GM10266 (cell line): ENCODE results near the gene ACOT12.
"Not testable (repeated sequence)": the region's sequence is repeated elsewhere in the genome, so short reads cannot be mapped to it uniquely, and the experiment has no call there.

Experiments used
- DNase-seq: peaks from one replicate; pipeline ENCODE4 v3.0.0; 2012; ENCODE audit errors: extremely low spot score
- CTCF ChIP-seq: IDR thresholded peaks from 2 replicates; pipeline ENCODE4 v1.5.1; 2012; ENCODE audit warnings: mild to moderate bottlenecking, low read depth; ENCODE audit not compliant: control insufficient read depth, insufficient read depth; ENCODE audit errors: missing control alignments

The ACOT12 gene

DNA sequence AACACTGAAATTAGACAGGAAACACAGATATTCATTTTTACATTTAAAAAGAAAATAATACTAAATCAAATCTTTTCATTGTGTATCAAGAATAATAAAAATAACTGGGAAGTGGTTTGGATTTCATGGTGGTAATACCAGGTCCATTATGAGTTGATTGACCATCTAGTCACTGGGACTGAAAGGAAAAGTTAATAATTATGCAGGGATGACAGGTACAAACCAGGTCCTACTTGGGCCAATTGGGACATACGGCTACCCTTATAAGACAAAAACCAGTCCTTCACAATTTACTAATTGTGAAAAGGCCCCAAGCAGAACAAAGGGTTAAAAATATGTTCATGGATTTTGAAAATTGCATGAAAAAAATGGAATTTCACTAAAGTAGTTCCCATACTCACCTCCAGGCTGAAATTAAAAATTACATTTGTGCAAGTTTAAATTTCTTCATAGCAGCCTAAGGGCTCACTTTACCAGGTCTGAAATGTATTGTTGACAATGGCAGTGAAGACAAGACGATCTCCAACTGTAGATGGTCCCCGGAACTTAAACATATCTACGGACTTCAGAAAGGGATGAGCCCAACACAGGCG lies 48.4 kb downstream of the ACOT12 start:
- no peak for TF ChIP-seq CTCF
- no peak for DNase-seq

DNA sequence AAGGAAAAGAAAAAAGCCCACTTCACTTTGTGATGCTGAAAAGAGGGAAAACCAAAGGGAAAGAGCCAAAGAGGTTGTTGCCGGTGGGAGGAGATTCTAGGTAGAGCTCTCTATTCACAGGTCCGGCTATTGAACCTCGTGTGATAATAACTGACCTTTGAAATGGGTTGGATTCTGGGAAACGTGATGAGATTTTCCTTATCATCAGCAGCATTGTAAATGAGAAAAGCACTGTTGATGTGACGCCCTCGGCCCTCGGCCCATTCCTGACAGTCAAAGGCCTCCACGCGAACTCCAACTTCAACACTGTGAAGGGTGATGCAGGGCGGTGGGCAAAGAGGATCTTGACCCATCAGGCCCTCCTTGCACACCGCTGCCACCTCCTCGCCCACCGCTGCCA lies 49.2 kb downstream of the ACOT12 start:
- no peak for DNase-seq
- no peak for TF ChIP-seq CTCF

GRCh38 chr5:81338213-81338612 lies 55.7 kb downstream of the ACOT12 start:
- not testable (repeated sequence) for DNase-seq

GRCh38 chr5:81337803-81338202 lies 56.1 kb downstream of the ACOT12 start:
- TF ChIP-seq CTCF: no peak
- DNase-seq: no peak

- no peak for DNase-seq
- TF ChIP-seq CTCF: no peak
These were observed 57.4 kb downstream of the ACOT12 start for GRCh38 chr5:81336556-81336955.

DNA sequence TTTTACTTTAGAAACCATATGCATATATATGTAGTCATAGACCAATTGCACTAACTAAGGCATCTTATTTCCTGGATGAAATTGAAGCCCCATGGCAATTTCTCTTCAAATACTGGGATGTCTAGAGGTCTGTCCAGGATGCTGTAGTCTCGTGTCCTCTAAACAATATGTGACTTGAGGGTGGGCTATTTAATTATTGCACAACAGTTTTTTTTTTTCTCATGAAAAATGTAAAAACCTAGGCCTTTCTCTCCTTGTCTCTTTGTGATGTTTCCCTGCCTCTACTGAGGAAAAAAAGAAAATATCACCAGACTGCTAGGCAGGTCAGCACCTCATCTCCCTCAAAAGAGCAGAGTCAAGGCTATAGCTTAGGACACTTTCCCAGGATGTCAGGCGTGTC lies 58.0 kb downstream of the ACOT12 start:
- TF ChIP-seq CTCF: no peak
- DNase-seq: no peak

DNA sequence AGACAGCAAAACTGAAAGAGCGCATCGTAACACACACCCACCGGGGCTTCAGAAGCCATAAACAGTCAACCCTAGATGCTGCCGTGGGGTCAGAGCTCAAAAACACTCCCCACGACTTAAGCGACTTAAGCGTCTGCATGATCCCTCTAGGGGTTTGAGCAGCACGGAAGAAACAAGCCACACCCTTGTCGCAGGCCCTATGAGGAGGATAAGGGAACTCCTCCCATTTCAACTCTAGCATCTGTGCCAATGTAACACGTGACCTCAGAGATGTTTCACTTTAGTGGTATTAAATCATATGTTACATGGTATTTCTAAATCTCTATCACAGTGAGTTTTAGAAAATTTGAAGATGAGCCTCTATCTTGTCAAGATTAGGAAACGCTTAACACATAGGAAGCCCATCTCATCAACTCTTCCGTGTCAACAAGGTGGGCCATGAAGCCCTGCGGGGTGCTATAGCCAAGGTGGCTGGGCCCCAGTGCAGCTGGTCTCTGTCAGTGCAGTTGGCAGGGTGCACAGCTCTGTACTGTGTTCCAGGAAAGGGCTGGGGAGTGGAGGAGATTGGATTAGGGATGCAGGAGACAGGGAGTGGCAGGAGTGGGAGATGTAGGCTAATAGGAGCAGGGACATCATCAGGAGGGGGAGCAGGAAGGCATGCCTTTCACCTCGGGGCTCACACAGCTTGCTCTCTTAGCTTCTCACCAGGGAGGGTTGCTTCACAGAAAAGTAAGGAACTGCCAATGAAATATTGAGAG lies 59.5 kb downstream of the ACOT12 start:
- no peak for TF ChIP-seq CTCF
- DNase-seq: no peak

- no peak for DNase-seq
- TF ChIP-seq CTCF: no peak
These were observed 67.4 kb downstream of the ACOT12 start for GRCh38 chr5:81326554-81326953.
